Fibroblast of skin of back (primary cell): ENCODE data around the gene MOG.
A peak's percentile ranks its signal among the peaks of the same experiment; 100 is the strongest.

ENCODE experiments used
- DNase-seq: peaks from one replicate; pipeline ENCODE4 v3.0.0-alpha.2; 2013

MOG gene

DNA sequence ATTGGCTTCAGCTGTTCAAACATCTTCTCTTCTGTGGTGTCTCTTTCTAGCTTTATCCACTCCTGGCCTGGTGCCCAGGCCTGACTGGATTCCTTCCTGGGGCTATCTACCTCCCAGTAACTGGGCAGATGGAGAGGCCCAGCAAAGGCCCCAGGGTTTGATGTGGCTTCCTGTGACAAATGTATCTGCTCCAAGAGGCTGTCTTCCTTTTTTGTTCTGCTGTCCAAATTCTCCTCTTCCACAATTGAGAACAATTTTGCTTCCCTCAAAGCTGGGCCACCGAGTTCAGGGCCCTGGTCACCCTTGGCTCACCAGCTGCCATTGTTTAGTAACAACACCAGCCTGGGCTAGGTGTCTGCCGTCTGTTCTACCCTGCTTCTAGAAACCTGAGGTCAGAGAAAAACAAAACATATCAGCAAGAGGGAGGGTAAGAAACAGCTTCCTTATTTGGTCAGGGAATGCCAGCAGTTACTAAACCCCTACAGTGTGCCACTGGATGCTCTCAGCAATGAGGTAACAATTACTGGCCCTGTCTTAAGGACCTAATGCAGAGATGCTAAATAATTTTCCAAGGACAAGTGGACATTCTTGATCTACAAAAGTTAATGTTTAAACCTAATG is 20.2 kb downstream of the MOG start:
- DNase-seq, result peak; percentile 26

DNA sequence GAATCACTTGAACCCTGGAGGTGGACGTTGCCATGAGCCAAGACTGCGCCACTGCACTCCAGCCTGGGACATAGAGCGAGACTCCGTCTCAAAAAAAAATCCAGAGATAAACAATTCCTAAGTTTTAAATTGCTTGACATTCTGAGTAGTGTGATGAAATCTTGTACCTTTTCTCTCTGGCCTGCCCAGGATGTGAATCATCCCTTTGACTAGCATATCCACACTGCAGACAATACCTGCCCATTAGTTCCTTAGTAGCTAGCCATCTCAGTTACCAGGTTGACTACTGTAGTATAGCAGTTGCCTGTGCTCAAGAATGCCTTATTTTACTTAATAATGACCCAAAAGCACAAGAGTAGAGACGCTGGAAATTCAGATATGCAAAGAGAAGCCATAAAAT is 21.2 kb downstream of the MOG start:
- DNase-seq, result no peak

DNA sequence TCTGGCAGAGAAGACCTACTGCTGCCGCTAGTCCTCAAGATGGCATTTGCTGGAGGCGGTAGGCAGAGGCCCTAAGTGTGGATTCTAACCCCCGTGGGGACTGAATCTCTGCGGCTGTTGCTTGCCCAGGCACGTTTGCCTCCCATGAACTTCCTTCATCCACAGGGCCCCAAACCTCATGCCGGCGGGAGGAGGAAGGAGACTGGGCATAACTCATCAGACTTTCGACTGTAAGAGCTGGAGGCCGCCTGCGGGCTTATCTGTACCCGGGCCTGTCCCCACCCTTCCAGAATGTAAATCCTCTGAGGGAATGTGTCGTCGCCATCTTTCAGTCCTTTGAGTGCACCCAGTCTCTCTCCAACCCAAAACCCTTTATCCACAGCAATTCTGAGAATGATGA is 23.1 kb downstream of the MOG start:
- no peak for DNase-seq

DNA sequence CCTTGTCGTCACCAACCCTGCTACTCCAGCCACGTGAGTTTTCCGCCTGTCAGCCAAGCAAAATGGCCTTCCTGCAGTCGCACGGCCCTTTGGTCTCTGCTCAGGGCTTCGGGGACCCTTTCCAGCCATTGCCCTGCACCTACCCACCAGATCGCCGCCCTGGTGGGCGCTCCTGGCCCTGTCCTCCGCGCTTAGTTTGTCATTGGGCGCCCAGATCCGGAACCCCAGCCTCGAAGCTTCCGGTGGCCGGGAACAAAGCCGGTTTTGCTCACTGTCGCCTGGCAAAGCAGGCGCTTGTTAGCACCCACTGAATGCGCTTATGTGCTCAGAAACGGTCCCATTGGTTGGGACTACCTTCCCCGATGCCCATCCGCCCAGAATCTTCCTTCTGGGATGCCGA is 23.5 kb downstream of the MOG start:
- DNase-seq, result no peak

DNA sequence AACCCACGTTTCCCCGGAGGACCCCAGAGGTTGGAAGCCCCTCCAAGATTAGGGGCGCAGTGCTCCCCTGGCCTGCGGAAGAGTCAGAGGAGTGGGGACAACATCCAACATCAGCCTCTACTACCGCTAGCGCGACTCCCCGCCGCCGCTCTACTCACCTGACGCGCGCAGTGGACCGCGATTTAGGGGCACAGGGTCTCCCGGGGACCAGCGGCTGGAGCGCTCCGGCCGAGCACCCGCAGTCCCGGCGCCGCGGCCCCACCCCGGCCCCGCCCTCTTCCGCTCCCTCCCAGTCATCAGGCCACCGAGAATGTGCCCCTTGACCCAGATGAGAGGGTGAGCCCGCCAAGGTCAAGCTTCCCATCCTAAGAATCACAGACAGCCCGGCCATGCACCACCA is 24.0 kb downstream of the MOG start, which contains the start of gene ZFP57:
TSS of gene ZFP57 (minus strand) at position 249 of the 400 bp plus-strand sequence. CDS start 4,149 bp downstream, outside the sequence.
- no peak for DNase-seq

DNA sequence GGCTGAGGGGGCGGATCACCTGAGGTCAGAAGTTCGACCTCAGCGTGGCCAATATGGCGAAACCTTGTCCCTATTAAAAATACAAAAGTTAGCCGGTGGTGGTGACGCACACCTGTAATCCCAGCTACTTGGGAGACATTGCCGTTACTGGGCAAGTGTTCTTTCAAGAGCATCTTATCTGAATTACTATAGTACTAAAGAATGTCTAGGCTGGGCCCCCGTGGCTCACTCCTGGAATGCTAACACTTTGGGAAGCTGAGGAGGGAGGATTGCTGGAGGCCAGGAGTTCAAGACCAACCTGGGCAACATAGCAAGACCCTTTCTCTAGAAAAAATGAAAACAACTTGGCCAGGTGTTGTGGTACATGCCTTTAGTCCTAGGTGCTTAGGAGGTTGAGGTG is 24.9 kb downstream of the MOG start:
- no peak for DNase-seq

DNA sequence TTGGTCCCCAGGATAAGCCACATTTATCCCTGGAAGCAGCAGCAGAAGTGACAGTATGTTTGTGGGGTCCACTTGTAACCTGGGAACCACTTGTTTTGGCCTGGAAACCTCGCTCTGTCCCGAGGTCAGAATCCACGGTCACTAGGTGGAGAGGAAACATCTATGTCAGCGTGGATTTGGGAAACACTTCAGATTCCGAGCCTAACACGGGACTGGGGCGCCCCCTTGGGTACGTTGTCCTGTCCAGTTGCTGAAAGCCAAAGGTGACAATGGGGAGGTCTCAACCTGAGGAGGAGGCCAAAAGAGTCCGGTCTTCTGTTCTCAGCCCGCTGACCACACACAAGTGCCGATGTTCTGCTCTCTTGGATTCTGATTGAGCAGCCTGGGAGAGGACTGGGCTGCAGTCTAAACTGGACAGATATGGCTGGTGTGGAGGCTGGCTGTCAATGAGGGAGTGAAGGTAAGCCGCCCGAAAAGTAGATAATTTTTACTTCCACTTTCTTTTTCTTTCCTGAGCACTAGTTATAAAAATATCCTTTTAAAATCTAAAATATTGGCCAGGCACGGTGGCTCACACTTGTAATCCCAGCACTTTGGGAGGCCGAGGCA is 28.9 kb downstream of the MOG start:
- DNase-seq, result no peak

DNA sequence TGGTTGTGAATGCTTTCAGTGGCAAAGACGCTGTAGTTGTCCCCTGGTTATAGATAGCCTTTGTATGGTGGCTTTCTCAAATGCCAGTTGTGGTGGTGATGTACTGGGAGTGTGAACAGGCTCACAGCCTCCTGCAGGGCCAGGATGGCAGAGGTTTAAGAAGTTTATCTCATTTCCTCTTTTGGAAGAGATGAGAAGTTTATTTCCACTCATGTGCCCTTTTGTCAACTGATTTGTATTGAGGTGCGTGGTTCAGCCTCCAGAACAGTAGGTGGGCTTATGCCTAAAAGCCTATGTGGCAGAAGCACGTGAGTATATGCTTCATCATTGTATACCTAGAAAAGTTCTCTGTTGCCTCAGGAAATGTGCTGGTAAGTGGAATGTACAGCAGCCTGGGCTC is 37.7 kb downstream of the MOG start:
- no peak for DNase-seq

DNA sequence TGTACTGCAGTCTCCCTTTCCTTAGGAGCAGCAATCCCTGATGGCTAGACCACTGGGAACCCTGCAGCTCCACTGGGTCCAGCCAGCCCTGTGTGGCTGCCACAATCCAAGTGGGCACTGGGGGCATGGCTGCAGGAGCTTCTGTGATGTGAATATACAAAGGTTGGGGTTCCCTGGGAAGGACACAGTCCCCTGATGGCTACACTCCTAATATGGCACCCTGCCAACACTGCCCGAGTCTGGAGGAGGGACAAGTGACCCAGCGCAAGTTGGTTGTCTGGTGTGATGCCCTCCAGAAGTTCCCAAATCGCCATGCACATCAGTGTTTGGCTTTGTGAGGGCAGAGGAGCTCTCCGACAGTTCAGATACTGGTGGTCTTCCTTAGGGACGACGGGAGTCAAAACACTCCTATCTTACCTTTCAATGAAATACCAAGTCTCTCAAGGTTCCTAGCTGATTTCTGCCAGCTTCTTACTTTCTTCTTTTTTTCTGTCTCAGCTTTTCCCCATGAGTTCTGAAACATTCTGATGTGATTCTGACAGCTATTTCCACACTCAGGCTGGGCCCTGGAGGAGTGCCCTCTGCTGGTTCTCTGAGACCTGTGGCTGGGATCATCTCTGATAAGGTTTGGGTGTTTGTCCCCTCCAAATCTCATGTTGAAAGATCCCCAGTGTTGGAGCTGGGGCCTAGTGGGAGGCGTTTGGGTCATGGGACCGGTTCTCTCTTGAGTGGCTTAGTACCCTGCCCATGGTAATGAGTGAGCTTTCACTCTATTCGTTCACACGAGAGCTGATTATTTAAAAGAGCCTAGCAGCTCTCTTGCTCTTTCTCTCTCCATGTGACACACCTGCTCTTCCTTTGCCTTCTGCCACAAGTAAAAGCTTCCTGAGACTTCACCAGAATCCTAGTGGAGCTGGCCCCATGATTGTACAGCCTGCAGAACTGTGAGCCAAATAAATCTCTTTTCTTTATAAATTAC is 39.5 kb downstream of the MOG start:
- DNase-seq, result no peak

DNA sequence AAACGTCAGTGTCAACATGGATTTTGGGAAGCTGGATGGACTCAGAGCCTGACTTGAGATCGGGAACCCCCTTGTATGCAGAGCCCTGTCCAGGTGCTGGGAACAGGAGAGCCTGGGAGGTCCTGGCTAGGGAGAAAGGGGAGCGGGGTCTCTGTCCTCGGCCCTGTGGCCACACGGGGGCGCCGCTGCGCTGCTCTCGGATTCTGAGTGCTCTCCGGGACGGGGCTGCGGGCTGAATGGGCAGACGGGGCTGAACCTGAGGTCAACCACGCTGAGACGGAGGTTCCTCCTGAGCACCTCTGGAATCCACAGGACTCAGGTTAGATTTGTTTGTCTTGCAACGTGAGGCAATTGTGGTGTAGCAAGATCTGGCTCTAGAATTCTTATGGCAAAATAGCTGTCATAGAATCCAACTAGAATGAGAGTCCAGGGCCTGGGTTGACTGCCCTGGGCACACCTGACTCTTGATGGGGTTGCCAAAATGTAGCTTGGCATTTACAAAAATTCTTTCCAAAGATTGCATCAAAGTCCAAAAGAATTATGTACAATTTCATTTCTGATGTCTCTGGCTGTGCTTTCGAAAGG is 45.7 kb downstream of the MOG start:
- DNase-seq, result peak; percentile 11

DNA sequence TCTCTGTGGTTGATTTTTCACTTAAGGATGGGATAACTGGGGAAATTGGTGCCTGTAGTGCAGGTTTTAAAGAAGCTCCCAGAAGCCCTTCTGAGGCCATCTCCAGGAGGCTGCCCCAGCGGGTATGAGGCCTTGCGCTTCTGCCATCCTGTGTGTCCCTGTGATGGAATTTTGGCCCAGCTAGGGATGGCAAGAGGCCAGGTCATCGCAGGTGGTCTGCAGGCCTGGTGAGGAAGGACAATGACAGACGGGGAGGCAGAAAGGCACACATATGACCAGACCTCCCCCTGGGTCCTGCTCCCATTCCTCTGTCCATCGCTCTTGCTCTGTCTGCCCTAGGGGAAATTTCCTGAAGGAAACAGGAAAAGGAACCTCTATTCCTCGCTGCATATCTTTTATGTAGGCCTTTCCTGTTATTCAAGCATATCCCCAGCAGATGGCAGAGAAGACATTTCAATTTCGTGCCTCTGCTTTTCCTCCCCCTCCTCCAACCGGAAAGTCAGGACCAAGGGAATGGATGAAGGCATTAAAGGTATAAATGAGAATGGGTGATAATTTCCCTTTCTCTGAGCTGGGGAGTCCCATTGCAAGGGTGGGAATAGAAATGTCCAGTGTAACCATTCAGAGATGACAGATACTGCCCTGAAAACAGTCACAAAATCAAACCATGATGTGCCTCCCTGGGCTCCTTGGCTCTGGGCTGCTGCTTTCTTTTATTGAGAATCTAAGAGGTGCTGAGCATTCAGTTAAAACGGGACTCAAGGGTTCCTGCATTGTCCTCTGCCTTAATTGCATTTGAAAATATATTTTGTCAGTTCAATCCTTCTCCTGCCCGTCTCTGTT is 48.7 kb downstream of the MOG start:
- DNase-seq, result peak; percentile 47

DNA sequence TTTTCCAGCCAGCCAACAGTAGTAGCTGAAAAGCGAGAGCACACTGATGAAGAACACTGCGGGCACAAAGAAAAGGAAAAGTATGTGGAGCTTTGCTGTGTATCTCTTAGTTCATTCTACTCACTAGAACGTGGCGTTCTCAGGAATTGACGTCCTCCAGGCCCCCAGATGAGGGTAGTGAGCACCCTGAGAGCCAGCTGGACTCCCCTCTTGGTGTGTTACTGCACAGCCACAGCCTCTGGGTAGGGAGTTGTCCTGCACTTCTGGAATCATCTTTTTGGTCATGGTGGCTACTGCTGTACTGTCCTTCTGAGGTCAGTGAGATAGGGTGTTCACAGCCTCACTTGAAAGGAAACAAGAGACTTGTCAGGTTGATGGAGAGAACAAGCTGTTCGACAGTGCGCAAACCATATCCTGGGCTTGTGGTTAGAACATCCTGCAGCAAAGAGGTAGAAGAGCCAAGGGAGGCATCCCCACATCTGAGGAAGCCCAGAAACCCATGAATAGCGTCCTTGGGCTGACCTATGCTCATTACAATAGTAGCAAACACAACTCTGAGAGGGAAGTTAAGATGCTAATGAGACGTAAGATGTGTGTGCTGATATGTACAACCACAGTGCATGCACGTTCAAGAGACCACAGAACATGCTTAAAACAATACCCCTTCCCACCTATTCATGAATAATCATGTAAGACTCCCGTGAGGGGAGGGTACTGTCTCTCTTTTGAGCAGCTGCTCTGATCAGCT is 51.7 kb downstream of the MOG start:
- DNase-seq, result no peak

DNA sequence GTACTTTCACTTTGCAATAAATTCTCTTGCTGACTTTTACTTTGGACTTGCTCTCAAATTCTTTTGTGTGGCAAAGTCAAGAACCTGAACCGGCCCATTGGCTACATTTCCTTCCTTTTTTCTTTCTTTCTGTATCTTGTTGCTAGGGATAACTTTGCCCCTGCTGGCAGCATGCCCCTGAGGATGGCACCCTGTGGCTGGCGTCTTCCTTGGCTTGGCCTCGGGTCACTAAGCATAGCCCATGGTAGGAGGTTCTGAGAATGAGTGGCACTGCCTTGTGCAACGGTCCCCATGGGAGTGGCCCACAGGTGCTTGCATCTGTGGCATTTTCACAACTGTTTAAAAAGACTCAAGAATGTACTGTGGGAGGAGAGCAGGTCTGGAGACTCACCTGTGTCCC is 52.3 kb downstream of the MOG start:
- DNase-seq, result no peak

DNA sequence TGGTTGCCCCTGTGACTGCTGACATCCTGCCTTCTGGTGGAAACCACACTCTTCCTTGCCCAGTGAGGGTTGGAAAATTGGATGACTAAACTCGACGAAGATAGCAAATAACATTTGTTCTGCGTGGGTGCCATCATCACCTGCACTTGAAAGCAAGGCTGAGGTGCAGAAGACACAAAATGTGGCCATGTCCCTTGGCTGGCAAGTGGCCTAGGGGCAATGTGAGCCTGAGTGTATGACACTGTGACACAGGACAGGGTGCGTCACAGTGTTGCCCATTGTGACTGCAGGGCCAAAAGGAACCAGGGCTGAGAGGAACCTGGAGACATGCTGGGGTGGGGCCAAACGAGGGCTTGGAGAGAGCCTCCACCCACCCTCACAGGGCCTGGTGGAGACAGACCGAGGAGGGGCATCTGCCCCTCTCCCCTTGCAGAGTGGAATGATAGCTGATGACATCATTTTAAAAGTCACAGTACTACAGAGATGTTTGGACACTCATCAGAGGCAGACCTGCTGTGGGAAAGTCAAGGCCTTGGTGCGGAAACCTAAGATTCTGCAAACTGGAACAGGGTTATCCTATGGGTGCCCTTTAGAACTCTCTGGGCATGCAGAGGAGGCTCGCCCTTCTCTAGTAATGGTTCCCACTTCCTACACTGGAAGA is 53.5 kb downstream of the MOG start:
- DNase-seq, result no peak

DNA sequence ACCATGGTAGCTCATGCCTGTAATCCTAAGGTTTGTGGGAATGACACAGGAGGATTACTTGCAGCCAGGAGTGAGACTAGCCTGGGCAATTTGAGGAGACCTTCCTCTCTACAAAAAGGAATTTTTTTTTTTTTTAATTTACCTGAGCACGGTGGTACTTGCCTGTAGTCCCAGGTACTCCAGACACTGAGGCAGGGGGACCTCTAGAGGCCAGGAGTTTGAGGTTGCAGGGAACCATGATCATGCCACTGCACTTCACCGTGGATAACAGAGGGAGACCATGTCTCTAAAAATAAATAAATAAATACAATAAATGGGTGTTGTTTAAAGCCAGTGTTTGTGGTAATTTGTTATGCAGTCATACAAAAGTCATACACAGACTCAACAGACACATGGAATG is 64.0 kb downstream of the MOG start:
- DNase-seq, result no peak
